Measurements from ENCODE around the gene CWC27. TPM values are rescaled to one million over a fixed set of nuclear protein-coding genes. Genes with fewer than 3 reads are reported as not detected.

CWC27 gene
- total RNA-seq, 1 experiment from 2014 or later = 22.8 TPM

GRCh38 chr5:64949331-64949730 lies 180.6 kb downstream of the CWC27 start:
- CTCF ChIA-PET = no interaction called here
- no peak for DNase-seq
- Mint-ChIP-seq H3K27me3 (ENCODE audit: unreplicated experiment) (no peaks in the 10 kb centered on the region), H3K36me3 (ENCODE audit: insufficient read depth, unreplicated experiment) (no peaks in the 10 kb centered on the region), H3K4me3 (ENCODE audit: low read depth, unreplicated experiment) (no peak overlapping the region), H3K9me3 (ENCODE audit: low read depth, unreplicated experiment) (no peaks in the 10 kb centered on the region), H3K27ac (ENCODE audit: unreplicated experiment) (no peak overlapping the region), H3K4me1 (ENCODE audit: low read depth, unreplicated experiment) (peaks cover 7% of the 10 kb centered on the region)
- no TSS peak for BruUV-seq (replicated peaks)
- TF ChIP-seq, protein P1, sequence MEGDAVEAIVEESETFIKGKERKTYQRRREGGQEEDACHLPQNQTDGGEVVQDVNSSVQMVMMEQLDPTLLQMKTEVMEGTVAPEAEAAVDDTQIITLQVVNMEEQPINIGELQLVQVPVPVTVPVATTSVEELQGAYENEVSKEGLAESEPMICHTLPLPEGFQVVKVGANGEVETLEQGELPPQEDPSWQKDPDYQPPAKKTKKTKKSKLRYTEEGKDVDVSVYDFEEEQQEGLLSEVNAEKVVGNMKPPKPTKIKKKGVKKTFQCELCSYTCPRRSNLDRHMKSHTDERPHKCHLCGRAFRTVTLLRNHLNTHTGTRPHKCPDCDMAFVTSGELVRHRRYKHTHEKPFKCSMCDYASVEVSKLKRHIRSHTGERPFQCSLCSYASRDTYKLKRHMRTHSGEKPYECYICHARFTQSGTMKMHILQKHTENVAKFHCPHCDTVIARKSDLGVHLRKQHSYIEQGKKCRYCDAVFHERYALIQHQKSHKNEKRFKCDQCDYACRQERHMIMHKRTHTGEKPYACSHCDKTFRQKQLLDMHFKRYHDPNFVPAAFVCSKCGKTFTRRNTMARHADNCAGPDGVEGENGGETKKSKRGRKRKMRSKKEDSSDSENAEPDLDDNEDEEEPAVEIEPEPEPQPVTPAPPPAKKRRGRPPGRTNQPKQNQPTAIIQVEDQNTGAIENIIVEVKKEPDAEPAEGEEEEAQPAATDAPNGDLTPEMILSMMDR (IDR thresholded peaks at IDR 0.05; ENCODE audit: unreplicated experiment) = no peak
- intact Hi-C loops (cut with micrococcal nuclease; ENCODE audit: unreplicated experiment) = no loop called here

DNA sequence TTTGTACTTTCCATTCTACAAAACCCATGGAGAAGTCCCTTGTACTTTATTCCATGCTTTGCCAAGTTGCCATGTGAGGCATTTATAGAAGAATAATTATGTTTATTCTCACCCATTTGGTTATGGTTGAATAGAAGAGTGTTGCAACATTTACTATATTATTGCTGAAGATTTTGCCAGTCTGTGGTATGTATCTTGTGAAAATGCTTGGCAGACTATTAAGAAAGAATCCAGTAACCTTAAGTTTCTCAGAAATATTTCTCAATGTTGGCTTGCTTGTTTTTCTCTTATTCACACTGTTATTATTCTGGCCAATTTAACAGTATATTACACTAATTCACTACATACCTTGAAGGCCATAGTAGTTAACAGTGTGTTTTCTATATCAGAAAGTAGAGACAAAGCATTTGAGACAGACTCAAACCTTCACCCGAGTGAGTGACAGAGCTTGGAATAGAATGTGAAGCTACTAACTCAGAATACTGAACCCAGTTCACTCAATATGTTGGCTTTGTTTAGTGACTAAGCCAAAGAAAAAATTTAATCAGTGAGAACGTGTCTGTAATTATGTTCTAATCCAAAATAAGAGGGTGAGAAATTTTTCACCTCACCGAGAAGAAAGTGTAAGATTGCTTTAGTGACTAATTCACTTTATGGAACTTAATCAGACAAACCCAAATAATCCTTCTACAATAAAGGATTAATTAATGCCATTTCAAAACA lies 184.4 kb downstream of the CWC27 start:
- CTCF ChIA-PET = no interaction called here
- BruUV-seq (replicated peaks) = no TSS peak
- Mint-ChIP-seq H3K27ac (ENCODE audit: unreplicated experiment) (no peak overlapping the region), H3K4me3 (ENCODE audit: low read depth, unreplicated experiment) (no peak overlapping the region), H3K9me3 (ENCODE audit: low read depth, unreplicated experiment) (no peaks in the 10 kb centered on the region), H3K27me3 (ENCODE audit: unreplicated experiment) (no peaks in the 10 kb centered on the region), H3K4me1 (ENCODE audit: low read depth, unreplicated experiment) (no peaks in the 10 kb centered on the region), H3K36me3 (ENCODE audit: insufficient read depth, unreplicated experiment) (no peaks in the 10 kb centered on the region)
- TF ChIP-seq, protein P1 (IDR thresholded peaks at IDR 0.05; ENCODE audit: unreplicated experiment) = no peak
- intact Hi-C loops (cut with micrococcal nuclease; ENCODE audit: unreplicated experiment) = no loop called here
- DNase-seq = no peak

DNA sequence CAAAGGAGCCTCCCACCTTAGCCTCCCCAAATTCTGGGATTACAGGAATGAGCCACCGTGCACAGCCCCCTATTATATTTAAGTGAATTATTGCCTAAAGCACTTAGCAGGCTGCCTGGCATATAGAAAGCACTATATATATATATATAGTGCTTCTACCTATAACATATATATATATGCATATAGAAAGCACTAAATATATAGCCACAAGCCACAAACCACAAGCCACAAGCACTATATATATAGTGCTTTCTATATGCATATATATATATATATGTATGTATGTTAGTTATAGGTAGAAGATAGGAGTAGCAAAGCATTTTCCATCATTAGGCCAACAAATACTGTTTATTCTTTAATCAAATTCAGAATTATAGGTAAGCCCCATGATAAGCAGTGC lies 185.8 kb downstream of the CWC27 start:
- DNase-seq = no peak
- BruUV-seq (replicated peaks) = no TSS peak
- H3K36me3 Mint-ChIP-seq (ENCODE audit: insufficient read depth, unreplicated experiment) = no peaks in the 10 kb centered on the region
- no peaks in the 10 kb centered on the region for H3K27me3 Mint-ChIP-seq (ENCODE audit: unreplicated experiment)
- TF ChIP-seq, protein P1 (IDR thresholded peaks at IDR 0.05; ENCODE audit: unreplicated experiment) = no peak
- intact Hi-C loops (cut with micrococcal nuclease; ENCODE audit: unreplicated experiment) = no loop called here
- H3K27ac Mint-ChIP-seq (ENCODE audit: unreplicated experiment) = no peak overlapping the region
- no peaks in the 10 kb centered on the region for H3K4me1 Mint-ChIP-seq (ENCODE audit: low read depth, unreplicated experiment)
- H3K9me3 Mint-ChIP-seq (ENCODE audit: low read depth, unreplicated experiment) = no peaks in the 10 kb centered on the region
- CTCF ChIA-PET = no interaction called here
- H3K4me3 Mint-ChIP-seq (ENCODE audit: low read depth, unreplicated experiment) = no peak overlapping the region

DNA sequence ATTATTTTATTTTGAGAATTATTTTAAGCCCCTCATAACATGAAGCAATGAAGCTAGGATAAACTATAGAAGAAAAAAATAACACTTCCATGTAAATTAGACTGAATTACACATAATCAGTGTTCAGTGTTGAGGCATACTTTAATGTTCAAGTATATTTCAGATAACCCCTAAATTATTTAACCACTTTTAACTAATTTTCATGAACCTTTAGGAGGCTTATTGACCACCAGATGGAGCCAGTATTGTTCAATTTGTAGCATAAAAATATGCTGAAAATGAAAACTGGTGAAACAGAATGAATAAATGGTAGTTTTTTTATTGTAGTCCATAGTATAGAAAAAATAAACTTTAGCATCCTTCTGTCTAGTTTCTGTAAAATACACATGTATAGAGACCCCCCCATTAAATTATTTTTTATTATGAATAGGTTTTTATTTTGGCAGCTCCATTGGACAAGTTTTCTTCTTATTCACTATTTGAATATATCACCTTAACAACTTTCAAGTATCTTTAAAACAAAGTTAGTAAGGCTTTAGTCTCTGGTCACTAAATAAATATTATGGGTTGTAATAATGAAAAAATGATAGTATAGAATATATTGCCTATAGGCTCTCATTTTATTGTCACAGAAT lies 190.1 kb downstream of the CWC27 start:
- no peaks in the 10 kb centered on the region for H3K36me3 Mint-ChIP-seq (ENCODE audit: insufficient read depth, unreplicated experiment)
- H3K4me3 Mint-ChIP-seq (ENCODE audit: low read depth, unreplicated experiment) = no peak overlapping the region
- no peak for DNase-seq
- no TSS peak for BruUV-seq (replicated peaks)
- TF ChIP-seq, protein P1 (IDR thresholded peaks at IDR 0.05; ENCODE audit: unreplicated experiment) = peak; percentile 26
- CTCF ChIA-PET = interaction anchor here (0.6 to 0.8 kb wide), 2 partner anchors 524 to 615 kb away, joined by 3 read pairs; no protein-coding TSS in a partner anchor
- no peak overlapping the region for H3K27ac Mint-ChIP-seq (ENCODE audit: unreplicated experiment)
- intact Hi-C loops (cut with micrococcal nuclease; ENCODE audit: unreplicated experiment) = loop anchor here (1.0 kb wide), 1 partner anchor 524 kb away; no protein-coding TSS in a partner anchor
- no peaks in the 10 kb centered on the region for H3K27me3 Mint-ChIP-seq (ENCODE audit: unreplicated experiment)
- no peaks in the 10 kb centered on the region for H3K9me3 Mint-ChIP-seq (ENCODE audit: low read depth, unreplicated experiment)
- H3K4me1 Mint-ChIP-seq (ENCODE audit: low read depth, unreplicated experiment) = no peaks in the 10 kb centered on the region
